SH-SY5Y (cell line): ENCODE data around the gene PROM1.

Source experiments
- GATA2 ChIP-seq: IDR thresholded peaks from 2 replicates; pipeline ENCODE4 v1.6.1; 2011; ENCODE audit warnings: mild to moderate bottlenecking, low read depth, low read length
- GATA3 ChIP-seq: IDR thresholded peaks from 2 replicates; pipeline ENCODE4 v1.6.1; 2011; ENCODE audit warnings: low read depth, mild to moderate bottlenecking, low read length, moderate library complexity

DNA sequence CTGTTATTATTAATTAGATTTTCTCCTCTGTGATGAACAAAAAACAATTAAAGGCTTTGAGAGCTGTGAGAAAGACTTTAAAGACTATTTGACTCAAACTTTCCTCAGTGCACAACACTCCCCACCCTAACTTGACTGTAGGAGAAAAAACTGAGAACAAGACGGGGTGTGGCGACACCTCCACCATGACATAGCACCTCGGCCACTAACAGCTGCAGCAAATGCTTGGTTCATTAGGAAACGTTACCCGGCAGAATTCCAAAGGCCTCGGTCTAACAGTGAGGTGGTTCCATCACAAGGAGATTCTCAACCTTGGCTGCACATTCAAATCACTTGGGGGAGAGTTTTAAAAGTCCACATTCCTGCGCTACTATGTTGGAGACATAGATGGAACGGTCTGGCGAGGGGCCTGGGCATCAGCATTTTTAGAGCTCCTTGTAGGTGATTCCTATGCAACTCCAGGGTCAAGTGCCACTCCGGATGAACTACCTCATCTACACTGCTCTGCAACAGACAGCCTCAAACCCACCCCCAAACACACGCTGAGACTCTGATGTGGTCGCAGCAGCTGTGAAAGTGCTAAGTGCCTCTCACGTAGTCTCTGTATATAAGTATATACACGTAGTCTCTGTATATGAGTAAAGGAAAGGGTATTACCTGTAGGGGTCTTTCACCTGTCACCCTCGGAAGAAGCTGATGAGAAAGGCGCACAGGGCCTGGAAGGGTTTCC is 121.9 kb downstream of the PROM1 start:
- no peak for TF ChIP-seq GATA2
- TF ChIP-seq GATA3 = no peak
